Omental fat pad (tissue), 4 donors: ENCODE measurements around the gene TLE1. TPM values are rescaled to one million over a fixed set of nuclear protein-coding genes. Genes with fewer than 3 reads are reported as not detected.

Experiments used
- ATAC-seq: fragments of 150-250 bp; one replicate; pipeline ENCODE4 v1.9.1; 2016; ENCODE audit warnings: mild to moderate bottlenecking, moderate library complexity; ENCODE audit not compliant: low FRiP score
- DNase-seq: peaks from one replicate; pipeline ENCODE4 v3.0.0-alpha.2; 2019; ENCODE audit warnings: low spot score
- total RNA-seq, 4 donors: library from RNA; depleted of rRNA; stranded (reverse); fragments of >200 nt; gene quantifications; one replicate each; pipeline ENCODE4 v1.1.0, GENCODE V29; 2016
- TF ChIP-seq, protein P1 (sequence below), 3 donors: fragments of 450-650 bp; IDR thresholded peaks; one replicate each; pipeline ENCODE4 v1.5.1; 2016 to 2017; ENCODE audit warnings: antibody characterized with exemption in 3 of 3, mild to moderate bottlenecking in 3 of 3, moderate library complexity in 2 of 3

TLE1 gene
- total RNA-seq, 4 donors from 2014 or later, result 75.3 to 136 (median 80.1) TPM

DNA sequence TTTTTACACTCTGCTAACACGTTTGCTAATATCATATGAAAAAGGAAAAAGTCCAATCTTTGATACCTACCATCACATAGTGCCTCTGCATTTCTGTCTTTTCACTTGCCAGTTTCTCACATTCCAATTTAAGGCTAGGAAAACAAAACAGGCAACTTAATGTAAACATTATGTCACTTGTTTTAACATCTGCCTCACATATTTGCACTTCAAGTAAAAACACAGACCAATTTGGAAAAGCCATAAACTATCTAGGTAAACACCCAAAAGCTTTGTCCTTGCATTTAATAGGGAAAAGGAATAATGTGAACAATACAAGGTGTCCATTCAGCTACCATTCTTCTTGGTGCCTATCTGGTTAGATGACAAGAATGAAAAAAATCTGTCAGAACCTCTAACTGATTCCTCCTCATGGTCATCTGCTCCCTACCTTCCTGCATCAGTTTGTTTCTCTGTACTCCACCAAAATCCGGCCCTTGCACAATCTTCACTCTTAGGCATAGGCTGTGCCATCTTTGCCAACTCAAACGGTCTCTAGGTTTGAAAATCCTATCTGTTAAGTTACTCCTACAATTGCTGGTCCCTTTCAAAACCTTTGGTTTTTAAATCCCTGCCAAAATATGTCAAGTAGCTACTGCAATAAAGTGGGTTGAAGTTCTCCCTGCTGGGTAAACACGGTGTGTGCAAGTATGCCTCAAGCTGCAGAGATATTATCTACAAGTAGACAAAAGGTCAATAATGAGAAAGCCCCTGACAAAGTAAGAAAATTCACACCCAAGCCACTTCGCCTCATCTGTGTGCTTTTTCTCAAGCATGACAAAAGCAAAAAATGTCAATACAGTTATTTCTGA lies 3.4 kb downstream of the TLE1 start:
- ATAC-seq, result no peak
- TF ChIP-seq, protein P1, sequence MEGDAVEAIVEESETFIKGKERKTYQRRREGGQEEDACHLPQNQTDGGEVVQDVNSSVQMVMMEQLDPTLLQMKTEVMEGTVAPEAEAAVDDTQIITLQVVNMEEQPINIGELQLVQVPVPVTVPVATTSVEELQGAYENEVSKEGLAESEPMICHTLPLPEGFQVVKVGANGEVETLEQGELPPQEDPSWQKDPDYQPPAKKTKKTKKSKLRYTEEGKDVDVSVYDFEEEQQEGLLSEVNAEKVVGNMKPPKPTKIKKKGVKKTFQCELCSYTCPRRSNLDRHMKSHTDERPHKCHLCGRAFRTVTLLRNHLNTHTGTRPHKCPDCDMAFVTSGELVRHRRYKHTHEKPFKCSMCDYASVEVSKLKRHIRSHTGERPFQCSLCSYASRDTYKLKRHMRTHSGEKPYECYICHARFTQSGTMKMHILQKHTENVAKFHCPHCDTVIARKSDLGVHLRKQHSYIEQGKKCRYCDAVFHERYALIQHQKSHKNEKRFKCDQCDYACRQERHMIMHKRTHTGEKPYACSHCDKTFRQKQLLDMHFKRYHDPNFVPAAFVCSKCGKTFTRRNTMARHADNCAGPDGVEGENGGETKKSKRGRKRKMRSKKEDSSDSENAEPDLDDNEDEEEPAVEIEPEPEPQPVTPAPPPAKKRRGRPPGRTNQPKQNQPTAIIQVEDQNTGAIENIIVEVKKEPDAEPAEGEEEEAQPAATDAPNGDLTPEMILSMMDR (IDR thresholded peaks at IDR 0.05), result no peak
- DNase-seq, result no peak

DNA sequence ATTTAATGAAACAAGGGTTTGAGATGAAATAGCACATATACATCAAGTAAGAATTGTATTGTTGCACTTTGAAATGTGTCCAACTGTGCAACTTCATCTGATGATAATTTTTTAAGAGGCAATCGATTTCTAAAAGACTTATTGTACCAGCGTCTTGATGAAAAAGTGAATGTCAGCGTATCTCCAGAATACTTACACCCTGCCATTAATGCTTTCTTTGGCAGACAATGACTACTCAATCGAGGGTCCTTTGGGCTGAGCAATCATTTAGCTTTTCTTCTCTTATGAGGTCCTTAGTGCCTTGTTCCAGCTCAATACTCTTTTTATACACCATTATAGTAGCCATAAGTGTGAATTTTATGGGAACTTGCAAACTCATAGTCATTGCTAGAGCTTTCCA lies 4.7 kb downstream of the TLE1 start:
- DNase-seq (no peak), ATAC-seq (no peak)
- TF ChIP-seq, protein P1 (IDR thresholded peaks at IDR 0.05), result no peak

DNA sequence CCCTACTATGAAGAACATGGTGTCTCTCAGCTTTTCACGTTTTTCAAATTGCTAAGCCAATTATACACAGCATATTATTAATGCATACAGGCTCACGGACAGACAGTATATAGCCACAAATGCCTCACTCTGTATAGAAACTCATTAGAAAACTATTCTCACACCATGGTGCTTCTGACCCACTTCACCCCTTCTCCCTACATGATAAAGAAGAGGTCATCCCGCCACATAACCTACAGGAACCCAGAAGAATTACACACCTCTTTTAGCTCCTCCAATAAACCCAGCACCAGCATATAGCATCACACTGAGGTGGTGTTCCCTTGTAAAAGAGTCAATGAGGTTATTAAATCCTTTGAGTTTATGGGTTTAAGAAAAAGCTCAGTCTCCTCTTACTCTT lies 5.6 kb downstream of the TLE1 start:
- DNase-seq, result no peak
- TF ChIP-seq, protein P1 (IDR thresholded peaks at IDR 0.05), result no peak
- ATAC-seq, result no peak

DNA sequence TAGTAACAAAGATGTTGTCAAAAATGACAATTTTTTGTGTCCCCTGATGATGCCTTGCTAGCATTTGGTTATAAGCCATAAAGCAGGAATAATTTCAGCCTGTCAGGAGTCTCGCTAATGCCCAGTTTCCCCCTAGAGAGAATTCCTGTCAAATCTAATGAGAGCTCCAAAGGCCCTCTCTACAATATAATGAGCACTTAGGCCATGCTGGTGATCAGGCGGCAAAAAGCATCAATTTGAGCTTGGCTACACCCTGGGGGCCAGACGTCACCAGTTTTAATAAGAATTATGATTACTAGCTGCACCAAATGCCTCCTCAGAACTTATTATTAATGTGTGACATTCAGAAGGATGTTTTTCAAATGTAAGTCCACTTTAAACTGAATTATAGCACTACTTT lies 6.1 kb downstream of the TLE1 start:
- no peak for DNase-seq
- TF ChIP-seq, protein P1 (IDR thresholded peaks at IDR 0.05), result no peak
- no peak for ATAC-seq

DNA sequence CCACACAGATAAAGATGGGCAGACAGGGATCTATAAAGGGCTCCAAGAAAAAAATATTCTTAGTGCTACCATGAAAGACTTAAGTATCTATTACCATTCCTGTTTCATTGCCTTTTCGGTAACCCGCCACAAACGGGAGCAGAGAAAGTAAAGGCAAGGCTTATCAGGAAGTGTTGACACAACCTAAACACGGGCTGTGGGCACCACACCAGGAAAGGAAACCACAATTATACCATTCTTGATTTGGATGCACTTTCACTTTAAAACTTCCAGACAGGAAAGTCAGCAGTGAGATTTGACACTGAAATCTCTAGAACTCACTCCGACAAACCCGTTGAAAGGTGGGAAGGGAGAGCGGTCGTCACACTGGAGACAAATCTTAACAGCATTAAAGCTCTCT lies 6.5 kb downstream of the TLE1 start:
- DNase-seq (no peak), ATAC-seq (no peak)
- TF ChIP-seq, protein P1 (IDR thresholded peaks at IDR 0.05), result no peak

DNA sequence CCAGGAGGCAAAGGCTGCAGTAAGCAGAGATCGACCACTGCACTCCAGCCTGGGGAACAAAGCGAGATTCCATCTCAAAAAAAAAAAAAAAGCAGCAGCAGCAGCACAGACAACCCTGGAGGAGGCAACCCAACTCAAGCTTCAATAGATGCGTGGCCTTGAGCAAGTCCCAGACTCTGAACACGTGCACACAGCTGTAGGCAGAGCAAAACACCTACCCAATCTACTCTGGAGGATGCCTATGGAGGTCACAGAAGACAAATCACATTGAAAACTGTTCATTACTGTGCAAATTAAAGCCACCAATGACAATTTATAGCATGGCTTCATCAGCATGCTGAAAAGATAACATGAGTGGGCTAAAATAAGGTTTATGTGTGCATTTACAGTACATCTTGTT lies 7.2 kb downstream of the TLE1 start:
- DNase-seq, result no peak
- TF ChIP-seq, protein P1 (IDR thresholded peaks at IDR 0.05), result no peak
- ATAC-seq, result no peak

DNA sequence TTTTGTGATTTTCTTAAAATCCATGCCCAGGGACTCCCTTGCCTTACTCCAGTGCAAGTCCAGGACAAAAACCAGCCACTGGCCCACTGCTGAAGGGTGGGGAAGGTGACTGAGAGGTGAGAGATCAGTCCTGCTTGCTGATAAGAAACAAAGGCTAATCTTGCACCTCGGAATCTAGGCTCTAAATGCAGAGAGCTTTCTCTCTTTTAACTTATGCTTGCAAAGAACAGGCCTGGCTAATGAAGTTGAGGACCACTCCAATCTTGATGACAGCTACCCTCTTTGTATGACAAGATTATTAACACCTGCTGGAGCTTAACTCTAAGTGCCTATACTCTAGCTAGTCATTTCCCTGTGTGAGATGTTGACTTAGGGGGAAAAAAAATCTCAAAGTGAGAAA lies 8.8 kb downstream of the TLE1 start:
- ATAC-seq (no peak), DNase-seq (no peak)
- TF ChIP-seq, protein P1 (IDR thresholded peaks at IDR 0.05), result no peak
